HG03354 (cell line): ENCODE data around the gene OR52N4.
"Not testable (repeated sequence)": the region's sequence is repeated elsewhere in the genome, so short reads cannot be mapped to it uniquely, and the experiment has no call there.

Experiments used
- ATAC-seq: cut with Tn5 transposase; IDR thresholded peaks from one replicate; pipeline ENCODE4 v1.9.1; 2021; ENCODE audit warnings: mild to moderate bottlenecking; ENCODE audit not compliant: unreplicated experiment, poor library complexity, severe bottlenecking

OR52N4 gene

DNA sequence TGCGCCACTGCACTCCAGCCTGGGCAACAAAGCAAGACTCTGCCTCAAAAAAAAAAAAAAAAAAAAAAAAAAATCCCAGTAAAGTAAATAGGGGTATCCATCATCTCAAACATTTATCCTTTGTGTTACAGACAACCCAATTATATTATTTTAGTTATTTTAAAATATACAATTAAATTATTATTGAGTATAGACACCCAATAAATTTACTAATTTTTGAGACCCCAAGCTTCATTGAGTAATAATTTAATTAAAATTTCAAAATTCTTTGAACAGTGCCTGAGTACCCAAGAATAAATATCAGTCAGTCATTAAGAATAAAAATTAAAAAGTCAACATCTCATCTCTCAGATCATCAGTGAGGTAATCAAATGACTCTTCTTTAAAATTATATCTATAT lies at the start of gene OR52N4:
Gene OR52N4, plus strand, starts transcription at position 301 of the 400 bp plus-strand sequence. CDS start 498 bp downstream, outside the sequence.
- no peak for ATAC-seq

DNA sequence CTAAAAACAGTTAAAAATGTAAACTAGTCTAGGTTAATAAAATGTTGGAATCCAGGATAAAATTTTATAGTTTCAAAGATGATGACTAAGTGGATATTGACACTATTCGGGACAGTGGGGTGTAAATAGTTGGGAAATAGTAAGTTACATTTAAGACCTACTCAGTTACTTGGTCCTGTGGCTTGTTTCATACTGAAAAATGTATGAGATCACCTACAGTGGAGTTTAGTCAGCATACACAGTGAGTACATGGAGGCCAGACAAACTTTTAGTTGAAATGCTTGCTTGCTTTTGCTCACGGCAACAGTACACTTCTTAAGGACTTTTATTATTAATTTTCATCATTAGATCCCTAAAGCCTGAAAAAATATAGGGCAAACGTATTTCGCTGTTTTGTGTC lies 48.4 kb upstream of the OR52N4 start:
- ATAC-seq = no peak

DNA sequence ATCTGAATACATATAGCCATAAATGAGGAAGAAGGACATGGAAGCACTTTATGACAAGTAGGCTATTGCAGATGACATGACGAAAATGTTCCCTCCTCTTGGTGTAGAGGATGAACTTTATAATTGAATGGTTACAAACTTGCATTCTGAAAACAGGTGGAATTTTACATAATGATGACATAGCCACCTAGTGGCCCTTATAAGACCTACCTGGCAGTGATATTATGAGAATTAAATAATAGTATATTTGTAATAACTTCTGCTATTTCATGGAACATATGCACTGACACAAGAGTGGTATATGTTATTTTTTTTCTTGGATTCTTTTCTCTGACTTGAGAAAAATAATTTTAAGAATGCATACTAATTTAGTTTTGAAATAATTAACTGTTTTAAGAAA lies 41.5 kb upstream of the OR52N4 start:
- no peak for ATAC-seq

DNA sequence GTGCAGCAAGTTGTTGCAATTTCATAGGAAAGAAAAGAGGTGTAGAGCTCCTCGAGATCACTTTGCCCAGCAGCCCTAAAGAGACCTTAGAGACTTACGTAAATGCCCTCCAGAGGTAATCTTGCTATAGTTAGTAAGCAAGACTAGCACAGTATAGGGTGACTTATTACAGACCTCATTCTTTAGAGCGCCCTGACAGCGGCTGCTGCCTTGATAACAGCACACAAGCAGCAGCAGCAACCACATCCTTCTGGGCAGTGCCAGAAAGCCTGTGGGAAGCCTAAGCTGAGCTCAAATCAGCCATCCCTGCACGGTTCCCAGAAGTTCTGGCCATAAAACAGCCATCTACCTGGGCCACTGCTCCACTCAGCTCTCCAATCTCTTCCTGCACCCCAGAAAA lies 40.3 kb upstream of the OR52N4 start:
- no peak for ATAC-seq

DNA sequence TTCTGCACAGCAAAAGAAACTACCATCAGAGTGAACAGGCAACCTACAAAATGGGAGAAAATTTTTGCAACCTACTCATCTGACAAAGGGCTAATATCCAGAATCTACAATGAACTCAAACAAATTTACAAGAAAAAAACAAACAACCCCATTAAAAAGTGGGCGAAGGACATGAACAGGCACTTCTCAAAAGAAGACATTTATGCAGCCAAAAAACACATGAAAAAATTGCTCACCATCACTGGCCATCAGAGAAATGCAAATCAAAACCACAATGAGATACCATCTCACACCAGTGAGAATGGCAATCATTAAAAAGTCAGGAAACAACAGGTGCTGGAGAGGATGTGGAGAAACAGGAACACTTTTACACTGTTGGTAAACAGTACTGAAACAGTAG lies 37.5 kb upstream of the OR52N4 start:
- ATAC-seq = not testable (repeated sequence)

DNA sequence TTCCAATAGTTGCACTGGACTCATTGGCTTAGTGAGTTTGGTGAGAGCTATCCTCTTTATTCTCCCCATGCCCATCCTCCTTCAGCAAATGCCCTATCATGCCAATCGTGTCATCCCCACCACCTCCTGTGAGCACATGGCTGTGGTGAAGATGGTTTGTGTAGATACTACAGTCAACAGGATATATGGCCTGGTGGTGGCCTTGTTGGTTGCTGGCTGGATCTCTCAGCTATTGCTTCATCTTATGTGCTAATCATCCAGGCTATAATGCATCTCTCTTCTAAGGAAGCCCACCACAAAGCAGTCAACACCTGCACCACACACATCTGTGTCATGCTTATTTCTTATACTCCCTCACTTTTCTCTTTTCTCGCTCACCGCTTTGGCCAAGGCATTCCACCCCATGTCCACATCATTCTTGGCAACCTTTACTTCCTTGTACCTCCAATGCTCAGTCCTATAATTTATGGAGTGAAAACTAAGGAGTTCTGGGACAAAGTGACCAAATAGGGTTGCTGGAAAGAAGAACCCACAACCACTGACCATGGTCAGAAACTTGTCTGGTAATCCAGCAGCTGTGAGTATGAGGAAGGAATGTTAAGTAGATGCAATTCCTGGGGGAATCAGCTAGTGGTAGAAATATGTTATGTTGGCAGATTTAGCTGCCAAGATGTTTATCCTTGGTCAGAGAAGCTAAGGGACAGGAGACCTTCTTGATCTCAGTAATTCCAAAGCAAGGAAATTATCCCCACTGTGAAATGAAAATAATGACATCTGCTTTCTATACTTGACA lies 34.1 kb upstream of the OR52N4 start:
- ATAC-seq = no peak

DNA sequence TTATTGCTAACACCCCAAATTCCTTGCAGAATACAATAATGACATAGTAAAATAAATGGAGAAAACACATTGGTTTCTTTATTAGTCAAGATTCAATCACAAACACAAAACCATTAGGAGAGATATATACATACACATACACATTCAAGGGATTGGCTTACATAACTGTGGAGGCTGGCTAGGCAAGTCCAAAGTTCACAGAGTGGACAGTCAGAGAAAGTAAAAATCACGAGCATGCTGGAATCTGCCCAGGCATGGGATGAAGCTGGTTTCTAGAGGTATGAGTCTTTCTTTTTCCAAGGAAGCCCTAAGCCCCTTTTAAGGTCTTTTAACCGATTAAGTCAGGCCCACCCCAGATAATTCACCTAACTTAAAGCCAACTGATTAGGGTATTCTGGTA lies 31.4 kb upstream of the OR52N4 start:
- ATAC-seq = no peak

DNA sequence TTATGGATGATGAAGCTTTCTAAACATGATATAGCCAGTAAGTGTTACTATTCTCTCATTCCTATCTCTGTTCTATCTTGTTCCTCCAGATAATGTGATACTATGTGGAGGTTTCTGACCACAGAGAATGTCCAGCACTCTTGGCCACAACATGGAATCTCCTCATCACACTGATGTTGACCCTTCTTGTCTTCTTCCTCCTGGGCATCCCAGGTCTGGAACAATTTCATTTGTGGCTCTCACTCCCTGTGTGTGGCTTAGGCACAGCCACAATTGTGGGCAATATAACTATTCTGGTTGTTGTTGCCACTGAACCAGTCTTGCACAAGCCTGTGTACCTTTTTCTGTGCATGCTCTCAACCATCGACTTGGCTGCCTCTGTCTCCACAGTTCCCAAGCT lies 27.7 kb upstream of the OR52N4 start:
- ATAC-seq = no peak

DNA sequence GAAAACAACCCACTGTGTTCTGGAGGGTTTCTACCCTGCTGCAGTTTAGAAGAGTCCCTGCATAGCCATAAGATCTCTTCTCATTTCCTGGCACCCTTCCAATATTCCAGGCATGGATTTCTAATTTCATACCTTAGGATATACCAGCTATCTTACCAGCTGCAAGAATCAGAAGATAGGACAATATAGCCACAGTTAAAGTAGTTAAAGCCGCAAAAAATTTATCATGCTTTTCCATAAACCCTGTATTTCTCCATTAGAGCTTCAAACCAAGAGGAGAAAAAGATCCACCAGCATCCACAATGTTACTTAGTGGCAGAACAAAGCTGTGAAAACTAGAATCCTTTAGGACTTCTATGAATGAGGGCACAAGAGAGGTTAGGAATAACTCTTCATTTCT lies 26.4 kb upstream of the OR52N4 start:
- ATAC-seq = no peak

DNA sequence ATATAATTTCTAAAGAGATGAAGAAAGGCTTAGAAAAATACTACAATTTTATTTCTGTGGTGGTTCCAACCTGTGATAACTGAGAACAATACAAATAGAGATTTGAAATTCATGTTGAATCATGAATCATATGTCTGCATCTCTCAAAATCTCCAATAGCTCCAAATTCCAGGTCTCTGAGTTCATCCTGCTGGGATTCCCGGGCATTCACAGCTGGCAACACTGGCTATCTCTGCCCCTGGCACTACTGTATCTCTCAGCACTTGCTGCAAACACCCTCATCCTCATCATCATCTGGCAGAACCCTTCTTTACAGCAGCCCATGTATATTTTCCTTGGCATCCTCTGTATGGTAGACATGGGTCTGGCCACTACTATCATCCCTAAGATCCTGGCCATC lies 17.6 kb upstream of the OR52N4 start, which contains the start of gene OR56B1:
Gene OR56B1, plus strand, starts transcription at position 53 of the 400 bp plus-strand sequence. Its CDS starts 69 bp downstream, at position 122.
- no peak for ATAC-seq

DNA sequence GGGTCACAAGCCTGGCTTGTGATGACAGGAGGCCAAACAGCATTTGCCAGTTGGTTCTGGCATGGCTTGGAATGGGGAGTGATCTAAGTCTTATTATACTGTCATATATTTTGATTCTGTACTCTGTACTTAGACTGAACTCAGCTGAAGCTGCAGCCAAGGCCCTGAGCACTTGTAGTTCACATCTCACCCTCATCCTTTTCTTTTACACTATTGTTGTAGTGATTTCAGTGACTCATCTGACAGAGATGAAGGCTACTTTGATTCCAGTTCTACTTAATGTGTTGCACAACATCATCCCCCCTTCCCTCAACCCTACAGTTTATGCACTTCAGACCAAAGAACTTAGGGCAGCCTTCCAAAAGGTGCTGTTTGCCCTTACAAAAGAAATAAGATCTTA lies 17.0 kb upstream of the OR52N4 start:
- no peak for ATAC-seq

DNA sequence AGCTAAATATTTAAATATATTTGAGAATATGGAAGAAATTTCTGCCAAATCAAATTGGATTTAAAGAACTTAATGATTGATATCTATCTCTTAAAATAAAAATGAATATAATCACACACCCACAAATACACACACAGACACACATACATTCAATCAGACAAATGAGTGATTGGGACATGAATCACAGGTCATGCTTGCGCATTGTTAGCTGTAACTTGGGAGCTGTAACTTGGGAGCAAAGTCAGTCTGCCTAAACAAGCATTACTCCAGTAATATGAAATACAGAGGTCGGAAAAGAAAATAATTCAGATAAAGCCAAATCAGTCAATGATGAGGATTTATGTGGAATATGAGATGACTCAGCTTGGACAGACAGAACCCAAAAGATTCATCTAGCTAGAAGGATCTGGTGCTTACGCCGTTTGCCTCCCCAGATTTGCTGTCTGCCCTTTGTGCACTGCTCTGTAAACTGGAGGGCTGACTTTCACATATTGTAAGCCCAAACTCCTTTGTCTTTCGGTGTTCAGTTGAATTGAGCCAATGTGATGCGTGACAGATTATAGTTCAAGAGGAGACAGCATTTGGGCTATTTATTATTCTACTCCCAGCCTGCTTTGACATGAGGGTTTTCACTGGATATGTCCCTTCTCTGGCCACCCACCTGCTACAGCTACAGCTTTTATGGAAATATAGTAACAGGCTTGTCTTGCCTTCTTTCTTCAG lies 16.2 kb upstream of the OR52N4 start:
- ATAC-seq = no peak

DNA sequence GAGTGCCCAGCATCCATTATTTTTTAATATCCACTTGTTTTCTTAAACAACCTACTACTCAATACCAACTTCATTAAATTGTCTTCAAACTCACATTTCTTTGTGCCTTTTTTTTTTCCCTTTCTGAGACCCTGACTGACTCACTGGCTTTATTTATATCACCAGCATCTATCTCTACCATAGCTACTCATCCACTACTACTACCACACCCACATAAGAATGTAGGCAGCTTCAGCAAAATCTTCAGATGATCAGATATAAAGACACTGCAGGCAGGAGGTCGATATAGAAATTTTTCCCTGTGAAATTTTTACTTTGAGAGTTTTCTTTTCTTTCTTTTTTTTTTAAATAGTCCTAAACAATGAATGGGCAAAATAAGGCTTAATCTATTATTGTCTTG lies 15.6 kb upstream of the OR52N4 start:
- ATAC-seq = no peak

DNA sequence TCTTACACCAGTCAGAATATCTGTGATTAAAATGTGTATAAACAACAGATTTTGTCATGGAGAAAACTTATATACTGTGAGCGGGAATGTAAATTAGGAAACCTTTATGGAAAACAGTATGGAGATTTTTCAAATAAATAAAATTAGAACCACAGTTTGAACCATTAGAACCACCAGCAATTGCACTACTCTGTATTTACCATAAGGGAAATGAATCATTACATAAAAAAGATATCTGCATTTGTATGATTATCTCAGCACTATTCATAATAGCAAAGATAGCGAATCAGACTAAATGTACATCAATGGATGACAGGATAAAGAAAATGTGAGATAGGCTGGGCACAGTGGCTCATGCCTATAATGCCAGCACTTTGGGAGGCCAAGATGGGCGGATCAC lies 7.4 kb upstream of the OR52N4 start:
- no peak for ATAC-seq

DNA sequence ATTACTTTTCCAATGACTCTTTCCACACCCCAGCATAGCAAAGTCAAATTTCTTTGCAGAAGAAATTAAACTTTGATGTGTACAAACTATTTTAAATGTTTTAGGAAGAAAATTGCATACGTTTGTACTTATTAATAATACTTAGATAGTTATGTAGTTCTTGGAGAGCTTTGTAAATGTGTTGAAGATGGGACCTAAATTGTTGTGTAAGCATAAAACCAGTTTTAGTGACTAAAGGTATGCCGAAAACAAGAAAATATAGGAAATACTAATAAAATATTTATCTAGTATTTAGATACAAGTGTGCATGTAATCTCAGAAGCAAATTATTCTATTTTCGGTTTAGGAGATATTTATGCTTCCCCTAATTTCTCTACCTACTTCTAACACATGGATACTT lies 4.2 kb upstream of the OR52N4 start:
- ATAC-seq = no peak

DNA sequence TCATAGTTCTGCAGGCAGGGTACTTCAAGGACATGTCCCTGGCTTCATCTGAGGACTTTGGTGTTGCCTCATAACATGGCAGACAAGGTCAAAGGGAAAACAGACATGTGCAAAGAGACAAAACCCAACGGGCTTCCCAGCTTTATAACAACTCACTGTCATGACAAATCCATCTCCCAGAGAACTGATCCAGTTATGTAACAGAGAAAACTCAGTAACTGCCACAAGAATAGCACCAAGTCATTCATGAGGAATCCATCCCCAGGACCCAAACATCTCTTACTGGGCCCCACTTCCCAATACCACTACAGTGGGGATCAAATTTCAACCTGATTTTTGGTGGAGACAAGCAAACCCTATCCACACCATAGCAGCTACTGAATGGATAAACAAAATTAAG lies 13.0 kb downstream of the OR52N4 start:
- no peak for ATAC-seq

DNA sequence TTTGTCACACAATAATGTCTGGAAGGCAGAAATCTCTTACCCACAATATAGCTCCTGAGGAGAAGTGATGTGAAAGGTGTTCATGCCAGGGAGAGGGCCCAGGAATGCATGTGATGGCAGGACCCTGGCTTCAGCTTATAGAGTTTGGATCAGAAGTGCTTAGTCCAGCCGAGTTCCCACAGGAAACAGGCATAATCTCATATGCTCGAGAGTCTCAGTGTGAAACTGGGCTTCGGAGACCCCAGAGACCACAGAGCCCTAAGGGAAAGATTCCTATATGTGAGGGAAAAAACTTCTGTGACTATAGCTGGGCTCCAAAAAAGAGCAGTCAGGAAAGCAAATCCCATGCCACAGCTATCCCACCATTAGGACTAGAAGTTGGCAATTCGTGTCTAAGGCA lies 29.2 kb downstream of the OR52N4 start, which contains the start of gene OR52N5:
Gene OR52N5, minus strand, starts transcription at position 101 of the 400 bp plus-strand sequence. CDS start 4,721 bp downstream, outside the sequence.
- no peak for ATAC-seq

DNA sequence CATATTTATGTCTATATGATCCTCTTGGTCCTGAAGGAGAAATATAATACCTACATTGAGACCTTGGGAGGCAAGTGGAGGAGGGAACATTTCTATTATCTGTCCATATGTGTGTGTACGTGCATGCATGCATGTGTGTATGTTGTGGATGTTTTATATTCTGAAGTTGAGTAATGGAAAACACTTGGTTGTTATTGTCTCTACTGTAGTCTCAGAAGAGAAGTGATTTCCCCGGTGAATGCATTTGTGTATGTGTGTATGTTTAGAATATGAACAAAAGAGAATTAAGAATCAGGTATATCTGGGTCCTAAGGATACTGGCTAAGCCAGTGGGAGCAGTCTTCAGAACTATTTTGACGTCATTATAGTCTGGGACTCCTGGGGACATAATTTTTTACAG lies 37.1 kb downstream of the OR52N4 start, which contains the start of gene OR52N1:
Gene OR52N1, minus strand, starts transcription at position 101 of the 400 bp plus-strand sequence. CDS start 2,449 bp downstream, outside the sequence.
- ATAC-seq = no peak

DNA sequence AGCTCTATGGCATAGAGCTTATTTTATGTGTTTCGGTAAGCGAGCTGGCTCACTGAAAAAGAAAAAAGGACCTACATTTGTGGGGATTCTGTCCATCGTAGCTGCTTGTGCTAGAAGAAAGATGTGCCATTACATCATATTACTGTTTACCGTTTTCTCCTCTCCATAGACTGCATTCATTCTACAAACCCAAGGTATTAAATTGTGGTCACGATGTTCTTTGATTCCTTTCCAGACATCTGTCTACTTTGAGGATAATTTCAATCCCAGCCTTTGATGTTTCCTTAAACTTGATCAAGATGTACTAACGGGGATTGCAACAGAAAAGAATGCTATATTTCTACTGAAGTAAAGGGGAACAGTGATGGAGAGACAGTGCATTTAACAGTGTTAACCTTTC lies 42.5 kb downstream of the OR52N4 start:
- ATAC-seq = no peak

DNA sequence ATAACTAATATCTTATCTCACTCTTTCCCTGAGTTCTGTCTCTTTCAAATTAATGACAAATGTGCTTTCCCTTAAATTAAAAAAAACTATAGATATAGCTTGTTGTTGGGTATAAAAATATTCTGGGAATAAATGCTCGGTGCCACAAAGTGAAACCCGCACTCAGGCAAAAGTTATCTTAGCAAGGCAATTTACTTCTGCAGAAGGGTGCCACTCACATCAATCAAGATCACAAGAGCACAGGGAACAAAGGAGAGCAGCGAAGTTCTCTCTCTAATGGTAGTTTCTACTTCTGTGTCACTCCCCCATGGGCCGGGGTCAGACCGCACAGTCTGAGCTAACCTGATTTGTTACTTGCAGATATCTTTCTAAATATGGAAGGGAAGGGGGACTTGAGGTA lies 49.9 kb downstream of the OR52N4 start:
- ATAC-seq = no peak
